ENCODE results near the gene ASB10. TPM values are rescaled to one million over a fixed set of nuclear protein-coding genes. Genes with fewer than 3 reads are reported as not detected.

ASB10 gene
- total and polyA plus RNA-seq, 2 donors (not counting 1 experiment from before 2014, with no cell fraction given): not detected

DNA sequence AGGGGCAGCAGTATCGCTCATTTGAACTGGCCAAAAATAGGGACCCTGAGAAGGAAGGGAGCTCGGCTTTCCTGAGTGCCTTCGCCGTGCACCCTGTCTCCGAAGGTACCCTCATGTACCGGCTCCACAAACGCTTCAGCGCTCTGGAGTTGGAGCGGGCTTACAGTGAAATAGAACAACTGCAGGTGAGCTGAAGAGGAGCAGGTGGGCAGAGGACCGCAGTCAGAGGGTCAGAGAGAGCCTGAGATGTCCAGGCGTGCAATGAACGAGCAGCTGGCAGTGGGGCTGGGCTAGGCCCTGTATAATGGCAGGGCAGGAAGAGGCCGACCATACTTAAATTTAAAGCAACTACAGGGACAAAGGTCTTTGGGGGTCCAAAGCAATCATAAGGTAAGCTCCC lies 49.4 kb upstream of the ASB10 start:
- Histone ChIP-seq H2AFZ (ENCODE audit: insufficient read depth, low read depth, low read length, poor library complexity, severe bottlenecking) (no peak overlapping the region), H3K9me3 (ENCODE audit: control extremely low read depth in 1 of 3, control insufficient read depth in 2 of 3, insufficient read depth in 1 of 3, low read length in 2 of 3) (no peaks in the 10 kb centered on the region), H3K9ac (ENCODE audit: low read length) (no peak overlapping the region), H3K36me3 (replicated peaks in 1 of 2; ENCODE audit: control extremely low read depth in 1 of 2, control insufficient read depth in 1 of 2, extremely low read depth in 1 of 2, insufficient read depth in 2 of 2, low read length in 1 of 2) (peaks cover 0 to 27% of the 10 kb centered on the region in 2 experiments), H4K20me1 (ENCODE audit: control insufficient read depth, insufficient read depth, low read length, poor library complexity, severe bottlenecking) (peaks cover 43% of the 10 kb centered on the region), H3K79me2 (ENCODE audit: control insufficient read depth, insufficient read depth, low read length) (peaks cover 33% of the 10 kb centered on the region), H3K27me3 (replicated peaks in 1 of 4; ENCODE audit: control extremely low read depth in 1 of 4, control insufficient read depth in 3 of 4, insufficient read depth in 4 of 4, low read length in 3 of 4) (no peaks in the 10 kb centered on the region), H3K4me3 (ENCODE audit: control extremely low read depth in 1 of 5, extremely low read depth in 1 of 5, insufficient read depth in 1 of 5, low read depth in 2 of 5, low read length in 4 of 5) (no peak overlapping the region), H3K27ac (ENCODE audit: low read length in 2 of 2) (no peak overlapping the region), H3K4me2 (replicated peaks; ENCODE audit: low read depth, low read length, poor library complexity, severe bottlenecking) (no peak overlapping the region), H3K4me1 (ENCODE audit: control insufficient read depth in 2 of 2, insufficient read depth in 2 of 2, low read length in 2 of 2) (peaks cover 16 to 23% of the 10 kb centered on the region in 2 donors)
- TF ChIP-seq CTCF (IDR thresholded peaks at IDR 0.05) (no peak), EZH2 (IDR thresholded peaks at IDR 0.05; ENCODE audit: borderline replicate concordance, insufficient read depth, low read depth, low read length, poor library complexity, severe bottlenecking) (no peak)
- no peaks in the 10 kb centered on the region for H3K9me3 Mint-ChIP-seq (ENCODE audit: insufficient read depth)
- ATAC-seq (ENCODE audit: low read depth): no peak
- H3K4me1 Mint-ChIP-seq: peaks cover 31% of the 10 kb centered on the region
- WGBS (ENCODE audit: insufficient coverage): 96% methylated on average over 12 of the region's 13 CpGs
- H3K27ac Mint-ChIP-seq: no peak overlapping the region
- H3K27me3 Mint-ChIP-seq: no peaks in the 10 kb centered on the region
- intact Hi-C loops (cut with micrococcal nuclease): no loop called here
- ChIA-PET CTCF (interaction anchor here (1.3 to 1.4 kb wide), 2 partner anchors 9 to 10 kb away, joined by 4 to 5 read pairs; no protein-coding TSS in a partner anchor), POLR2A (interaction anchor here (0.9 kb wide), 1 partner anchor 10 kb away, joined by 3 read pairs; the partner anchor contains the start of gene ABCF2)
- H3K4me3 Mint-ChIP-seq: no peak overlapping the region
- DNase-seq: no peak

- H3K36me3 ChIP-seq (replicated peaks in 1 of 2; ENCODE audit: control extremely low read depth in 1 of 2, control insufficient read depth in 1 of 2, extremely low read depth in 1 of 2, insufficient read depth in 2 of 2, low read length in 1 of 2): peaks cover 0 to 27% of the 10 kb centered on the region in 2 experiments
- Mint-ChIP-seq H3K27ac (no peak overlapping the region), H3K4me3 (no peak overlapping the region), H3K9me3 (ENCODE audit: insufficient read depth) (no peaks in the 10 kb centered on the region), H3K4me1 (peaks cover 35% of the 10 kb centered on the region), H3K27me3 (no peaks in the 10 kb centered on the region)
- POLR2A ChIA-PET: interaction anchor here (0.9 kb wide), 1 partner anchor 9 kb away, joined by 3 read pairs; the partner anchor contains the start of gene ABCF2
- peaks cover 16 to 24% of the 10 kb centered on the region in 2 donors for H3K4me1 ChIP-seq (ENCODE audit: control insufficient read depth in 2 of 2, insufficient read depth in 2 of 2, low read length in 2 of 2)
- CTCF ChIA-PET: interaction anchor here (2.5 kb wide), 1 partner anchor 9 kb away, joined by 12 read pairs; no protein-coding TSS in a partner anchor
- no peaks in the 10 kb centered on the region for H3K9me3 ChIP-seq (ENCODE audit: control extremely low read depth in 1 of 3, control insufficient read depth in 2 of 3, insufficient read depth in 1 of 3, low read length in 2 of 3)
- H3K79me2 ChIP-seq (ENCODE audit: control insufficient read depth, insufficient read depth, low read length): peaks cover 33% of the 10 kb centered on the region
- intact Hi-C loops (cut with micrococcal nuclease): no loop called here
- H3K9ac ChIP-seq (ENCODE audit: low read length): no peak overlapping the region
- H3K4me3 ChIP-seq (ENCODE audit: control extremely low read depth in 1 of 5, extremely low read depth in 1 of 5, insufficient read depth in 1 of 5, low read depth in 2 of 5, low read length in 4 of 5): no peak overlapping the region
- H4K20me1 ChIP-seq (ENCODE audit: control insufficient read depth, insufficient read depth, low read length, poor library complexity, severe bottlenecking): peaks cover 39% of the 10 kb centered on the region
- ATAC-seq (ENCODE audit: low read depth) (no peak), DNase-seq (no peak)
- no peaks in the 10 kb centered on the region for H3K27me3 ChIP-seq (replicated peaks in 1 of 4; ENCODE audit: control extremely low read depth in 1 of 4, control insufficient read depth in 3 of 4, insufficient read depth in 4 of 4, low read length in 3 of 4)
- H3K4me2 ChIP-seq (replicated peaks; ENCODE audit: low read depth, low read length, poor library complexity, severe bottlenecking): no peak overlapping the region
- H3K27ac ChIP-seq (ENCODE audit: low read length in 2 of 2): no peak overlapping the region
- over 99% methylated on average over 28 of the region's 28 CpGs for WGBS (ENCODE audit: insufficient coverage)
- H2AFZ ChIP-seq (ENCODE audit: insufficient read depth, low read depth, low read length, poor library complexity, severe bottlenecking): no peak overlapping the region
- TF ChIP-seq CTCF (IDR thresholded peaks at IDR 0.05) (no peak), EZH2 (IDR thresholded peaks at IDR 0.05; ENCODE audit: borderline replicate concordance, insufficient read depth, low read depth, low read length, poor library complexity, severe bottlenecking) (no peak)
These were observed 48.2 kb upstream of the ASB10 start for GRCh38 chr7:151235091-151235787.
